ENCODE data around the gene HESX1.

GRCh38 chr3:57164657-57165573 is 34.9 kb downstream of the HESX1 start, which contains the start of gene IL17RD:
- TF ChIP-seq ZNF274 (IDR thresholded peaks at IDR 0.05; ENCODE audit: borderline replicate concordance, extremely low read depth, low read length) (no peak), HDAC2 (IDR thresholded peaks at IDR 0.05; ENCODE audit: borderline replicate concordance in 1 of 2, low read depth in 2 of 2, low read length in 2 of 2) (peak in 1 of 2 experiments; percentile 12; a peak in 1 of 4 replicates)

Measured in H1 (cell line).